Neutrophil (primary cell): ENCODE data around the gene PDCD1.

Experiments used
- H3K27ac ChIP-seq: fragments of 200-600 bp; sonication (generic); 2 replicates; pipeline ENCODE4 v1.5.1; 2016; ENCODE audit warnings: mild to moderate bottlenecking, moderate library complexity
- H3K27me3 ChIP-seq: fragments of 200-600 bp; sonication (generic); 2 replicates; pipeline ENCODE4 v1.6.0; 2016; ENCODE audit warnings: mild to moderate bottlenecking
- H3K36me3 ChIP-seq: fragments of 200-600 bp; sonication (generic); 2 replicates; pipeline ENCODE4 v1.5.1; 2017
- H3K4me1 ChIP-seq, 2 experiments: fragments of 200-600 bp in 1 of 2; sonication (generic) in 1 of 2; 1 replicate in 1 of 2; 2 replicates in 1 of 2; pipeline versions ENCODE4 v1.5.1 to v1.6.1; 2013 to 2016; ENCODE audit warnings: low read depth in 1 of 2, low read length in 1 of 2, mild to moderate bottlenecking in 1 of 2, moderate library complexity in 1 of 2; ENCODE audit not compliant: control insufficient read depth in 1 of 2, insufficient read depth in 1 of 2
- H3K4me3 ChIP-seq, 2 experiments: fragments of 200-600 bp in 1 of 2; sonication (generic) in 1 of 2; 1 replicate in 1 of 2; 2 replicates in 1 of 2; pipeline ENCODE4 v1.5.1; 2013 to 2016; ENCODE audit warnings: low read depth in 1 of 2, low read length in 1 of 2, mild to moderate bottlenecking in 1 of 2, moderate library complexity in 1 of 2
- H3K9me3 ChIP-seq: fragments of 200-600 bp; sonication (generic); 2 replicates; pipeline ENCODE4 v1.5.1; 2016
- TF ChIP-seq, protein P1 (sequence below): fragments of 200-600 bp; sonication (generic); IDR thresholded peaks from 2 replicates; pipeline ENCODE4 v1.5.1; 2016; ENCODE audit warnings: antibody characterized with exemption

PDCD1 gene

GRCh38 chr2:241859436-241860183 is 916 bp upstream of the PDCD1 start:
- TF ChIP-seq, protein P1, sequence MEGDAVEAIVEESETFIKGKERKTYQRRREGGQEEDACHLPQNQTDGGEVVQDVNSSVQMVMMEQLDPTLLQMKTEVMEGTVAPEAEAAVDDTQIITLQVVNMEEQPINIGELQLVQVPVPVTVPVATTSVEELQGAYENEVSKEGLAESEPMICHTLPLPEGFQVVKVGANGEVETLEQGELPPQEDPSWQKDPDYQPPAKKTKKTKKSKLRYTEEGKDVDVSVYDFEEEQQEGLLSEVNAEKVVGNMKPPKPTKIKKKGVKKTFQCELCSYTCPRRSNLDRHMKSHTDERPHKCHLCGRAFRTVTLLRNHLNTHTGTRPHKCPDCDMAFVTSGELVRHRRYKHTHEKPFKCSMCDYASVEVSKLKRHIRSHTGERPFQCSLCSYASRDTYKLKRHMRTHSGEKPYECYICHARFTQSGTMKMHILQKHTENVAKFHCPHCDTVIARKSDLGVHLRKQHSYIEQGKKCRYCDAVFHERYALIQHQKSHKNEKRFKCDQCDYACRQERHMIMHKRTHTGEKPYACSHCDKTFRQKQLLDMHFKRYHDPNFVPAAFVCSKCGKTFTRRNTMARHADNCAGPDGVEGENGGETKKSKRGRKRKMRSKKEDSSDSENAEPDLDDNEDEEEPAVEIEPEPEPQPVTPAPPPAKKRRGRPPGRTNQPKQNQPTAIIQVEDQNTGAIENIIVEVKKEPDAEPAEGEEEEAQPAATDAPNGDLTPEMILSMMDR, result no peak
- Histone ChIP-seq H3K36me3 (no peaks in the 10 kb centered on the region), H3K4me1 (no peaks in the 10 kb centered on the region), H3K27ac (no peak overlapping the region), H3K27me3 (peaks cover 58% of the 10 kb centered on the region), H3K9me3 (no peaks in the 10 kb centered on the region), H3K4me3 (no peak overlapping the region)

GRCh38 chr2:241859017-241859435 is 332 bp upstream of the PDCD1 start:
- TF ChIP-seq, protein P1, result no peak
- Histone ChIP-seq H3K27ac (no peak overlapping the region), H3K27me3 (peaks cover 54% of the 10 kb centered on the region), H3K4me1 (no peaks in the 10 kb centered on the region), H3K36me3 (no peaks in the 10 kb centered on the region), H3K9me3 (no peaks in the 10 kb centered on the region), H3K4me3 (no peak overlapping the region)

- TF ChIP-seq, protein P1, result no peak
- H3K4me1 ChIP-seq, result no peaks in the 10 kb centered on the region
- H3K9me3 ChIP-seq, result no peaks in the 10 kb centered on the region
- H3K36me3 ChIP-seq, result no peaks in the 10 kb centered on the region
- no peak overlapping the region for H3K27ac ChIP-seq
- no peak overlapping the region for H3K4me3 ChIP-seq
- H3K27me3 ChIP-seq, result peaks cover 41% of the 10 kb centered on the region
Measured at GRCh38 chr2:241857572-241858121, 1.0 kb downstream of the PDCD1 start.

GRCh38 chr2:241857041-241857541 is 1.6 kb downstream of the PDCD1 start:
- H3K9me3 ChIP-seq, result no peaks in the 10 kb centered on the region
- no peaks in the 10 kb centered on the region for H3K4me1 ChIP-seq
- H3K36me3 ChIP-seq, result no peaks in the 10 kb centered on the region
- no peak overlapping the region for H3K27ac ChIP-seq
- no peak overlapping the region for H3K4me3 ChIP-seq
- TF ChIP-seq, protein P1, result no peak
- H3K27me3 ChIP-seq, result peaks cover 35% of the 10 kb centered on the region

DNA sequence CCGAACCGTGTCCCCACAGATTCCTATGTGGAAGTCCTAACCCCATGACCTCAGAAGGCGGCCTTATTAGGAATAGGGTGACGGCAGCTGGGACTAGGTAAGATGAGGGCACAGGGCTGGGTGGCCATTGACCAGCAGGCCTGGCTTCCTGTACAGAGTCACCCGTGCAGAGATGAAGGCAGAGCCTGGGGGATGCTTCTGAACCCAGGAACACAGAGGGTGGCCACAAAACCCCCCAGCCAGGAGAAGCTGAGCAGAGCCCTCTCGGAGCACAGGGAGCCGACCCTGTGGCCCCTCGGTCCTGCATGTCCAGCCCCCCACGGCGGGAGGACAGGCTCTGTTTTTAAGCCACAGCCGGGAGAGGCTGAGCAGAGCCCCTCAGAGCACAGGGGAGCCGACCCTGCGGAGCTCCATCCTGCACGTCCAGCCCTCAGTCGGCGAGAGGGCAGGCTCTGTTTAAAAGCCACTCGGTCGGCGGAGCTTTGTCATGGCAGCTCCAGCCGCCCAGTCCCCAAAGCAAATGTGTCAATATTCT is 2.7 kb downstream of the PDCD1 start:
- H3K4me1 ChIP-seq, result no peaks in the 10 kb centered on the region
- TF ChIP-seq, protein P1, result no peak
- H3K9me3 ChIP-seq, result no peaks in the 10 kb centered on the region

More for the DNA sequence above, 2.7 kb downstream of the PDCD1 start:
- peaks cover 25% of the 10 kb centered on the region for H3K27me3 ChIP-seq
- H3K4me3 ChIP-seq, result no peak overlapping the region
- no peaks in the 10 kb centered on the region for H3K36me3 ChIP-seq
- H3K27ac ChIP-seq, result no peak overlapping the region
